Measurements from ENCODE around the gene PAX2. TPM values are rescaled to one million over a fixed set of nuclear protein-coding genes. Genes with fewer than 3 reads are reported as not detected.

PAX2 gene
- total RNA-seq, 4 donors from 2014 or later, result not detected

DNA sequence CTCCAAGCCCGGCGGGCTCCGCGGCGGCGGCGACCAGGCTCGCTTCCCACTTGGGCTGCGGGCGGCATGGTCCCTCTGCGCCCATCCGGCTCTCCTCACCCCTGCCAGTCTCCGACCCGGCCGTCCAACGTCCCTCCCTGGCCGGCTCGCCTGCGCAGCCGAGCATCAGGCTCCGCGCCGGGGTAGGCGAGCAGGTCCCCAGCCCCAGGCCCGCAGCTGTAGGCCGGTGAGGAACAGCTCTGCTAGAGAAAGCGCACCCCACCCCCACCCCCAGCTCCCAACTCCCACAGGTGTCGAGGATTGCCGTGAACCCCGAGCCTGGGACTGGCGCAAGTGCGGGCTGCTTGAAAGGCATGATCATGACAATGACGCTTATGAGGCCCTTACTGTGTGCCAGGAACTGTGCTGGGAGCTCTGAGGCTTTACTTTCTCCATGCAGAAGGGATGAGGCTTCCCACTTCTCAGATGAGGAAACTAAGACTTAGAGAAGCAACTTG is 20.8 kb upstream of the PAX2 start:
- no CpG with 5 or more reads among the region's 33 CpGs for WGBS, 2 donors (ENCODE audit: low coverage in 1 of 2)
- H3K9me3 ChIP-seq, result no peaks in the 10 kb centered on the region
- ATAC-seq, result no peak
- H3K27me3 ChIP-seq, result peaks cover 100% of the 10 kb centered on the region
- peak overlapping the region in 1 of 2 donors; percentile 12 for H3K4me3 ChIP-seq
- H3K27ac ChIP-seq, result no peak overlapping the region
- TF ChIP-seq, protein P1, sequence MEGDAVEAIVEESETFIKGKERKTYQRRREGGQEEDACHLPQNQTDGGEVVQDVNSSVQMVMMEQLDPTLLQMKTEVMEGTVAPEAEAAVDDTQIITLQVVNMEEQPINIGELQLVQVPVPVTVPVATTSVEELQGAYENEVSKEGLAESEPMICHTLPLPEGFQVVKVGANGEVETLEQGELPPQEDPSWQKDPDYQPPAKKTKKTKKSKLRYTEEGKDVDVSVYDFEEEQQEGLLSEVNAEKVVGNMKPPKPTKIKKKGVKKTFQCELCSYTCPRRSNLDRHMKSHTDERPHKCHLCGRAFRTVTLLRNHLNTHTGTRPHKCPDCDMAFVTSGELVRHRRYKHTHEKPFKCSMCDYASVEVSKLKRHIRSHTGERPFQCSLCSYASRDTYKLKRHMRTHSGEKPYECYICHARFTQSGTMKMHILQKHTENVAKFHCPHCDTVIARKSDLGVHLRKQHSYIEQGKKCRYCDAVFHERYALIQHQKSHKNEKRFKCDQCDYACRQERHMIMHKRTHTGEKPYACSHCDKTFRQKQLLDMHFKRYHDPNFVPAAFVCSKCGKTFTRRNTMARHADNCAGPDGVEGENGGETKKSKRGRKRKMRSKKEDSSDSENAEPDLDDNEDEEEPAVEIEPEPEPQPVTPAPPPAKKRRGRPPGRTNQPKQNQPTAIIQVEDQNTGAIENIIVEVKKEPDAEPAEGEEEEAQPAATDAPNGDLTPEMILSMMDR (IDR thresholded peaks at IDR 0.05), result no peak
- TF ChIP-seq EP300 (IDR thresholded peaks at IDR 0.05) (no peak), POLR2AphosphoS5 (IDR thresholded peaks at IDR 0.05) (no peak), POLR2A (IDR thresholded peaks at IDR 0.05) (no peak)
- H3K4me1 ChIP-seq, result peaks cover 0 to 21% (median 7%) of the 10 kb centered on the region in 3 donors
- H3K36me3 ChIP-seq, result no peaks in the 10 kb centered on the region

DNA sequence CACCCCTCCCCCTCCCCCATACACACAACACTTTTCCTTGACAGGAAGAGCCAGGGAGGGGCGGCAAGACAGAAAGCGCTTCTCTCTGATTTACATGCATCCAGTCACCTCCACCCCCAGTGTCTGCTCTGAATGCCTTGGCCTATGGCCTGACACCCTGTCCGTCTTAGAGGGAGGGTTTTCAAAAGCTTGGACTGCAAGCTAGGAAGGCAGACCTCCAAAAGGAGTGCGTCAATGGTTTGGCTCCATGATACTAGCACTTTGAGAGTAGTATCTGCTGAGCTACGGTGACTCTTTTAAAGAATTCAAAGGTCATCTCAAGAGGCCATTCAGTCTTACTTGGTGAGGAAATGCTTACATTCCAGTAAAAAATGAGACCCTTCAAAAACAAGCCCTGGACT is 20.3 kb upstream of the PAX2 start:
- ATAC-seq, result no peak
- Histone ChIP-seq H3K27me3 (peaks cover 100% of the 10 kb centered on the region), H3K36me3 (no peaks in the 10 kb centered on the region), H3K4me1 (peaks cover 0 to 26% (median 12%) of the 10 kb centered on the region in 3 donors), H3K27ac (no peak overlapping the region), H3K9me3 (no peaks in the 10 kb centered on the region), H3K4me3 (no peak overlapping the region)
- TF ChIP-seq, protein P1 (IDR thresholded peaks at IDR 0.05), result no peak
- TF ChIP-seq POLR2AphosphoS5 (IDR thresholded peaks at IDR 0.05), result no peak
- TF ChIP-seq POLR2A (IDR thresholded peaks at IDR 0.05), result no peak
- TF ChIP-seq EP300 (IDR thresholded peaks at IDR 0.05), result no peak
- 18 to 72% methylated on average over 3 of the region's 5 CpGs for WGBS, 2 donors (ENCODE audit: low coverage in 1 of 2)

DNA sequence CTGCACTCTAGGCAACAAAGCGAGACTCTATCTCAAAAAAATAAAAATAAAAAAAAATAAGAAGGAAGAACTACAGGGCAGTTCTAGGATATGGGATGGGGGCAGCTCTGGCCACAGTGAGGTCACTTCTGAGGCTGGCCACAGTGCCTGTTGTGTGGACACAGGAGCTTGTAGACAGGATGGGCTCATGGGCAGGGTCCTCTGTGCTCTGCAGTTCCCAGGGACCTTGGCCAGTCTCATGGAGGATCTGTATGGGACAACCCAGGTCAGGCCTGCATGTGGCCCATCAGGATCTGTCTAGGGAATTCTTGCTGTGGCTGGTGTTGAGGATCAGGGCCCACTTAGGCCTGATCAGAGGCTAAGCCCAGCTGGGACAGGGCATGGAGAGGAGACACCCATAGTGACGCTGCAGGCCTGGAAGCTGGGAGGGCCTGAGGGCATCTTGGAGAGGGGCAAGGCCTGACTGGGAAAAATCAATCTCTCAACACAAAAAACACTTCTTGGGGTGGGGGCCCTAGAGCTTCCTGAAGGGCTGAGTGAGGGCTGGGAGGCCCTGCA is 19.4 kb upstream of the PAX2 start:
- Histone ChIP-seq H3K27ac (no peak overlapping the region), H3K36me3 (no peaks in the 10 kb centered on the region), H3K4me1 (peaks cover 0 to 35% (median 21%) of the 10 kb centered on the region in 3 donors), H3K4me3 (no peak overlapping the region), H3K9me3 (no peaks in the 10 kb centered on the region), H3K27me3 (peaks cover 100% of the 10 kb centered on the region)
- 93 to 100% methylated on average over 1 to 2 of the region's 2 CpGs for WGBS, 2 donors (ENCODE audit: low coverage in 1 of 2)
- no peak for ATAC-seq
- TF ChIP-seq, protein P1 (IDR thresholded peaks at IDR 0.05), result no peak
- no peak for TF ChIP-seq POLR2A (IDR thresholded peaks at IDR 0.05)
- no peak for TF ChIP-seq EP300 (IDR thresholded peaks at IDR 0.05)
- no peak for TF ChIP-seq POLR2AphosphoS5 (IDR thresholded peaks at IDR 0.05)

GRCh38 chr10:100727808-100728207 is 17.6 kb upstream of the PAX2 start:
- ATAC-seq, result no peak
- peaks cover 0 to 41% (median 24%) of the 10 kb centered on the region in 3 donors for H3K4me1 ChIP-seq
- peaks cover 100% of the 10 kb centered on the region for H3K27me3 ChIP-seq
- H3K27ac ChIP-seq, result no peak overlapping the region
- H3K9me3 ChIP-seq, result no peaks in the 10 kb centered on the region
- H3K36me3 ChIP-seq, result no peaks in the 10 kb centered on the region
- H3K4me3 ChIP-seq, result no peak overlapping the region
- TF ChIP-seq POLR2A (IDR thresholded peaks at IDR 0.05), result no peak
- TF ChIP-seq, protein P1 (IDR thresholded peaks at IDR 0.05), result no peak
- TF ChIP-seq EP300 (IDR thresholded peaks at IDR 0.05), result no peak
- no peak for TF ChIP-seq POLR2AphosphoS5 (IDR thresholded peaks at IDR 0.05)
